T follicular helper cell (primary cell): Measurements from ENCODE around the gene HAPLN1.

Experiments used
- DNase-seq: peaks from one replicate; pipeline ENCODE4 v3.0.0-alpha.2; 2020; ENCODE audit warnings: low read depth

Gene HAPLN1

GRCh38 chr5:83641946-83642345 is 78.7 kb downstream of the HAPLN1 start:
- DNase-seq: no peak

GRCh38 chr5:83639911-83640310 is 80.7 kb downstream of the HAPLN1 start:
- no peak for DNase-seq

GRCh38 chr5:83636156-83636555 is 84.5 kb downstream of the HAPLN1 start:
- DNase-seq: no peak

- DNase-seq: no peak
Observed at GRCh38 chr5:83633285-83633684, 87.4 kb downstream of the HAPLN1 start.

- DNase-seq: no peak
Observed at GRCh38 chr5:83632874-83633273, 87.8 kb downstream of the HAPLN1 start.

- DNase-seq: no peak
Observed at GRCh38 chr5:83628360-83628759, 92.3 kb downstream of the HAPLN1 start.

GRCh38 chr5:83614841-83615240 is 105.8 kb downstream of the HAPLN1 start:
- DNase-seq: no peak

- no peak for DNase-seq
Observed at GRCh38 chr5:83608122-83608521, 112.5 kb downstream of the HAPLN1 start.

GRCh38 chr5:83595217-83595616 is 125.4 kb downstream of the HAPLN1 start:
- DNase-seq: no peak

- no peak for DNase-seq
Observed at GRCh38 chr5:83590966-83591365, 129.7 kb downstream of the HAPLN1 start.

- DNase-seq: no peak
Observed at GRCh38 chr5:83589786-83590185, 130.9 kb downstream of the HAPLN1 start.
